Measurements from ENCODE around the gene ARMC6. TPM values are rescaled to one million over a fixed set of nuclear protein-coding genes. Genes with fewer than 3 reads are reported as not detected.
"Not testable (repeated sequence)": the region's sequence is repeated elsewhere in the genome, so short reads cannot be mapped to it uniquely, and the experiment has no call there.

ARMC6 gene
- total and polyA plus RNA-seq, 4 donors, result 8.8 to 13.2 (median 12.4) TPM

DNA sequence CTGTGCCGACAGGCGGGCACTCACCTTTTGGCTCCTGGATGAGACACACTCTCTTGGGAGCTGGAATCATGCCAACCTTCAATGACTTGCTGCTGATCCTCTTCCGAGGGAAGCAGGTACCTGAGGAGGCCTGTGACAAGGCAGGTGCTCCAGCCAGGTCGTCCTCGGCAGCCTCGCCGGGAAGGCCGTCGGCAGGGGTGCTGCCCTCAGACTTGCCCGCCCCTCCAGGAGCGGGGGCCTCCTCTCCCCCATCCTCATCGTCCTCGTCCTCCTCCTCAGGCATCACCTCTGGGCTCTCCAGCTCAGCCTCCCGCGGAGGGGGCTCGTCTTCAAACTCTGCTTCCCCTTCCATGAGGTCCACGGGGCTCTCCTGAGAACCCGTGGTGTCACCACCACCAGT, 29.3 kb upstream of the ARMC6 start:
- Histone ChIP-seq H3K4me1 (ENCODE audit: control insufficient read depth in 1 of 2, insufficient read depth in 2 of 2, low read length in 2 of 2) (no peaks in the 10 kb centered on the region), H3K27ac (ENCODE audit: low read depth in 1 of 2, low read length in 2 of 2) (no peak overlapping the region), H3K27me3 (ENCODE audit: control insufficient read depth in 1 of 2, insufficient read depth in 2 of 2, low read length in 1 of 2) (no peaks in the 10 kb centered on the region), H3K36me3 (ENCODE audit: control insufficient read depth in 1 of 2, insufficient read depth in 2 of 2, low read length in 1 of 2) (peaks cover 4 to 6% of the 10 kb centered on the region in 2 donors), H3K9me3 (ENCODE audit: control insufficient read depth, low read length) (no peaks in the 10 kb centered on the region), H3K4me3 (ENCODE audit: low read length in 2 of 2) (no peak overlapping the region)
- intact Hi-C loops (cut with DNase I), result no loop called here
- DNase-seq (peak in 1 of 2 donors; percentile 27), ATAC-seq (ENCODE audit: low FRiP score) (no peak)
- 90 to 92% methylated on average over 18 of the region's 18 CpGs for WGBS, 2 donors

- peaks cover 4 to 6% of the 10 kb centered on the region in 2 donors for H3K36me3 ChIP-seq (ENCODE audit: control insufficient read depth in 1 of 2, insufficient read depth in 2 of 2, low read length in 1 of 2)
- H3K4me3 ChIP-seq (ENCODE audit: low read length in 2 of 2), result no peak overlapping the region
- no peaks in the 10 kb centered on the region for H3K27me3 ChIP-seq (ENCODE audit: control insufficient read depth in 1 of 2, insufficient read depth in 2 of 2, low read length in 1 of 2)
- peak in 1 of 2 donors; percentile 35 for DNase-seq
- 36 to 46% methylated on average over 3 of the region's 3 CpGs for WGBS, 2 donors
- H3K9me3 ChIP-seq (ENCODE audit: control insufficient read depth, low read length), result no peaks in the 10 kb centered on the region
- no peak for ATAC-seq (ENCODE audit: low FRiP score)
- intact Hi-C loops (cut with DNase I), result no loop called here
- H3K27ac ChIP-seq (ENCODE audit: low read depth in 1 of 2, low read length in 2 of 2), result no peak overlapping the region
- no peaks in the 10 kb centered on the region for H3K4me1 ChIP-seq (ENCODE audit: control insufficient read depth in 1 of 2, insufficient read depth in 2 of 2, low read length in 2 of 2)
Measured at GRCh38 chr19:19006213-19006612, 27.2 kb upstream of the ARMC6 start.

DNA sequence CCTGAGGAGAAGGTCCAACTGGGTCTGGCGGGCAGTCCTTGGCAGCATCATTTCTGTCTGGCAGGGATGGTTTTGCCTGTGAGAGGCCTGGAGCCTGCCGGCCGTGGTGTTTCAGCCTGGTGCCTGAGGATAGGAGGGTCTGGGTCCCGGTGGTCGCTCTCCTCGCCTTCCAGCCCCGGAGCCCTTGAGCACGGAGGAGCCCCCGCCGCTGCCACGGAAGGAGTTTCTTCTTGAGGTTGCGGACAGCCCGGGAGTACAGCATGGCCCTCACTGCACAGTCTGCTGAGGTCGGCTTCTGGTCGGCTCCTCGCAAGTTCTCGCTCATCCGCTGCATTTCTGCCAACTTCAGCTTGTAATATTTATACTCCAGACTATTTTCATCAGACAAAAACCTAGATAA, 23.5 kb upstream of the ARMC6 start:
- H3K27me3 ChIP-seq (ENCODE audit: control insufficient read depth in 1 of 2, insufficient read depth in 2 of 2, low read length in 1 of 2), result no peaks in the 10 kb centered on the region
- 93 to 94% methylated on average over 18 of the region's 18 CpGs for WGBS, 2 donors
- peaks cover 9 to 11% of the 10 kb centered on the region in 2 donors for H3K36me3 ChIP-seq (ENCODE audit: control insufficient read depth in 1 of 2, insufficient read depth in 2 of 2, low read length in 1 of 2)
- H3K4me3 ChIP-seq (ENCODE audit: low read length in 2 of 2), result no peak overlapping the region
- H3K4me1 ChIP-seq (ENCODE audit: control insufficient read depth in 1 of 2, insufficient read depth in 2 of 2, low read length in 2 of 2), result no peaks in the 10 kb centered on the region
- H3K27ac ChIP-seq (ENCODE audit: low read depth in 1 of 2, low read length in 2 of 2), result no peak overlapping the region
- DNase-seq (peak in 1 of 2 donors; percentile 36), ATAC-seq (ENCODE audit: low FRiP score) (no peak)
- H3K9me3 ChIP-seq (ENCODE audit: control insufficient read depth, low read length), result no peaks in the 10 kb centered on the region
- intact Hi-C loops (cut with DNase I), result no loop called here

DNA sequence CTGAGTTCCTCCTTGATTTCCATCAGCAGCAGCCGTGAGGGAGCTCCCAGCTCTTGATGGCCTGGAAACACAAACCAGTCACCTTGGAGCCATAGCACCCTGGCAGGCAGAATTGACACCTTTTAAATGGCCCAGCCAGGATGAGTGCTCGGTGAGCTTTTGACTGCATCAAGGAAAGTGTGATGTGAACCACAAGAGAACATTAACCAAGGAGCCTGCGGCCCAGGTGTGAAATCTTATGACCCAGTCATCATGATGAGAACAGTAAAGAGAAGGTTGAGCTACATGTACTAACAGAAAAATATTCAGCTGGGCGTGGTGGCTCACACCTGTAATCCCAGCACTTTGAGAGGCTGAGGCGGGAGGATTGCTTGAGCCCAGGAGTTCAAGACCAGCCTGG, 22.9 kb upstream of the ARMC6 start:
- ATAC-seq (ENCODE audit: low FRiP score) (no peak), DNase-seq (peak in 1 of 2 donors; percentile 17)
- intact Hi-C loops (cut with DNase I), result no loop called here
- H3K27me3 ChIP-seq (ENCODE audit: control insufficient read depth in 1 of 2, insufficient read depth in 2 of 2, low read length in 1 of 2), result no peaks in the 10 kb centered on the region
- 93 to 95% methylated on average over 5 of the region's 5 CpGs for WGBS, 2 donors
- no peak overlapping the region for H3K27ac ChIP-seq (ENCODE audit: low read depth in 1 of 2, low read length in 2 of 2)
- H3K9me3 ChIP-seq (ENCODE audit: control insufficient read depth, low read length), result no peaks in the 10 kb centered on the region
- H3K36me3 ChIP-seq (ENCODE audit: control insufficient read depth in 1 of 2, insufficient read depth in 2 of 2, low read length in 1 of 2), result peaks cover 9 to 11% of the 10 kb centered on the region in 2 donors
- no peaks in the 10 kb centered on the region for H3K4me1 ChIP-seq (ENCODE audit: control insufficient read depth in 1 of 2, insufficient read depth in 2 of 2, low read length in 2 of 2)
- H3K4me3 ChIP-seq (ENCODE audit: low read length in 2 of 2), result no peak overlapping the region

- peaks cover 2% of the 10 kb centered on the region for H3K9me3 ChIP-seq (ENCODE audit: control insufficient read depth, low read length)
- H3K27me3 ChIP-seq (ENCODE audit: control insufficient read depth in 1 of 2, insufficient read depth in 2 of 2, low read length in 1 of 2), result no peaks in the 10 kb centered on the region
- H3K27ac ChIP-seq (ENCODE audit: low read depth in 1 of 2, low read length in 2 of 2), result no peak overlapping the region
- 24 to 29% methylated on average over 3 of the region's 3 CpGs for WGBS, 2 donors
- no peaks in the 10 kb centered on the region for H3K4me1 ChIP-seq (ENCODE audit: control insufficient read depth in 1 of 2, insufficient read depth in 2 of 2, low read length in 2 of 2)
- H3K4me3 ChIP-seq (ENCODE audit: low read length in 2 of 2), result no peak overlapping the region
- intact Hi-C loops (cut with DNase I), result no loop called here
- H3K36me3 ChIP-seq (ENCODE audit: control insufficient read depth in 1 of 2, insufficient read depth in 2 of 2, low read length in 1 of 2), result peaks cover 9 to 23% of the 10 kb centered on the region in 2 donors
- ATAC-seq (ENCODE audit: low FRiP score) (no peak), DNase-seq (no peak)
Measured at GRCh38 chr19:19021115-19021514, 12.3 kb upstream of the ARMC6 start.

GRCh38 chr19:19022380-19022961, 10.9 kb upstream of the ARMC6 start:
- Histone ChIP-seq H3K36me3 (ENCODE audit: control insufficient read depth in 1 of 2, insufficient read depth in 2 of 2, low read length in 1 of 2) (peaks cover 6 to 17% of the 10 kb centered on the region in 2 donors), H3K4me1 (ENCODE audit: control insufficient read depth in 1 of 2, insufficient read depth in 2 of 2, low read length in 2 of 2) (no peaks in the 10 kb centered on the region), H3K27ac (ENCODE audit: low read depth in 1 of 2, low read length in 2 of 2) (no peak overlapping the region), H3K27me3 (ENCODE audit: control insufficient read depth in 1 of 2, insufficient read depth in 2 of 2, low read length in 1 of 2) (no peaks in the 10 kb centered on the region), H3K9me3 (ENCODE audit: control insufficient read depth, low read length) (no peaks in the 10 kb centered on the region), H3K4me3 (ENCODE audit: low read length in 2 of 2) (no peak overlapping the region)
- no peak for ATAC-seq (ENCODE audit: low FRiP score)
- DNase-seq, result no peak
- intact Hi-C loops (cut with DNase I), result no loop called here
- WGBS, 2 donors, result 88% methylated on average over 4 of the region's 4 CpGs

DNA sequence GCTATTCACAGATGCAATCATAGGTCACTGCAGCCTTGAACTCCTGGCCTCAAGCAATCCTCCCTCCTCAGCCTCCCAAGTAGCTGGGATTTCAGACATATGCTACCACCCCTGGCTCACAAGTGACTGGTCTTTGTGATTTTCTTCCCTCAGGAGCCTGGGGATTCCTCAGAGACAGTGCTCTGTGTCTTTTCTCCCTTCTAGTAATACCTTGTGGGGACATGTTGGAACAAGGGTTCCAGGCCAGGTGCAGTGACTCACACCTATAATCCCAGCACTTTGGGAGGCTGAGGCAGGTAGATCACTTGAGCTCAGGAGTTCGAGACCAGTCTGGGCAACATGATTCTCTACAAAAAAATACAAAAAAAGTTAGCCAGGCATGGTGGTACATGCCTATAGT, 10.0 kb upstream of the ARMC6 start:
- intact Hi-C loops (cut with DNase I), result not testable (repeated sequence)

DNA sequence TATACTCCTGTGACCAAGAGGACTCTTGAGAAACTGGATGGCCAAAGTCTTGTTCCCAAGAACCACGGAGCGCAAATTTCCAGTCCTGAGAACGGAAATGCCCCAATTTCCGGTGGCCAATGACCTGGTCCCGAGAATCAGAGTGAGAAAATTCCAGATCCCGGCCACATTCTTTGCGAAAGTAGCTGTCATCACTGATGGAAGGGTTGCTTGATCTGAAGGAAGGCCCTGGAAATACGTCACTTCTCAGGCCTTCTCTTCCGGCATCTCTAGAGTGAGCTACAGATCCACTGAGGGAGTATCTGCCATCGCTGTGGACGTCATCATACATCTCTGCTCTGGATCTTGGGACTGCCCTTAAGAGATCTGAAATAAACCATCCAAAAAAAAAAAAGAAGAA, 7.5 kb upstream of the ARMC6 start:
- no peaks in the 10 kb centered on the region for H3K9me3 ChIP-seq (ENCODE audit: control insufficient read depth, low read length)
- 89 to 90% methylated on average over 11 of the region's 11 CpGs for WGBS, 2 donors
- no peak for DNase-seq
- no peak overlapping the region for H3K27ac ChIP-seq (ENCODE audit: low read depth in 1 of 2, low read length in 2 of 2)
- no peak overlapping the region for H3K4me3 ChIP-seq (ENCODE audit: low read length in 2 of 2)
- H3K27me3 ChIP-seq (ENCODE audit: control insufficient read depth in 1 of 2, insufficient read depth in 2 of 2, low read length in 1 of 2), result no peaks in the 10 kb centered on the region
- no peaks in the 10 kb centered on the region for H3K4me1 ChIP-seq (ENCODE audit: control insufficient read depth in 1 of 2, insufficient read depth in 2 of 2, low read length in 2 of 2)
- intact Hi-C loops (cut with DNase I), result no loop called here
- ATAC-seq (ENCODE audit: low FRiP score), result no peak
- H3K36me3 ChIP-seq (ENCODE audit: control insufficient read depth in 1 of 2, insufficient read depth in 2 of 2, low read length in 1 of 2), result peaks cover 6 to 11% of the 10 kb centered on the region in 2 donors

More for the DNA sequence above, 10.0 kb upstream of the ARMC6 start:
- WGBS, 2 donors, result 94 to 95% methylated on average over 1 of the region's 1 CpG
- H3K36me3 ChIP-seq (ENCODE audit: control insufficient read depth in 1 of 2, insufficient read depth in 2 of 2, low read length in 1 of 2), result peaks cover 6 to 15% of the 10 kb centered on the region in 2 donors
- H3K9me3 ChIP-seq (ENCODE audit: control insufficient read depth, low read length); H3K4me3 ChIP-seq (ENCODE audit: low read length in 2 of 2); ATAC-seq (ENCODE audit: low FRiP score); DNase-seq; H3K27ac ChIP-seq (ENCODE audit: low read depth in 1 of 2, low read length in 2 of 2); H3K4me1 ChIP-seq (ENCODE audit: control insufficient read depth in 1 of 2, insufficient read depth in 2 of 2, low read length in 2 of 2); H3K27me3 ChIP-seq (ENCODE audit: control insufficient read depth in 1 of 2, insufficient read depth in 2 of 2, low read length in 1 of 2): not testable (repeated sequence)

DNA sequence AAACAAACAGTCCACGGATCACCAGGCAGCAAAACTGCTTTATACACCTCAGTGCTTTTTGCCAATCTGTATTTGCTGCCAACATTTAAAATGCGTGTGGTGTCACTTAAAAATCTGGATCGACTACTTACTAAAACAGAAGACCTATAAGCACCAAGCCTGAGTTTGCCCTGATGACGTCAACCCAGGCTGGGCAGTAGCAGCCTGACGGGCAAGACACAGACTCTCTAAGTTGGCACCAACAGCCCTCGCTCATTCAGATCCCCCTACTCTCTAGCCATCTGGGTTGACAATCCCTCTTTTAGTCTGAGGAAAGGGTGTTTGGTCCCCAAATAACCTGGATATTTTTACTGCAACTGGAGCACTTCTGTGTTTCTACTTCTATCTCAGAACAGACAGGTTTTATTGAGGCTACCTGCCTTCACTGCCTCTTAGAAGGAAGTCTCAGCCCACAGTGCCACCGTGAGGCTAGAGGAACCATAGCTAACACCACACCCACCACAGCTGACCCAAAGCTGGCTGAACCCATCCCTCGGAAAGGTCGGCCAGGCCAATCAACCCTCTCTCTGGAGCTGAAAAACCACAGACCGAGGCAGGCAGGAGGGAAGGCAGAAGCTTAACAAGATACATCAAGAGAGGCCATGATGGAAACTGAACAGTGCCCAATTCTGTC, 7.0 kb upstream of the ARMC6 start:
- H3K27me3 ChIP-seq (ENCODE audit: control insufficient read depth in 1 of 2, insufficient read depth in 2 of 2, low read length in 1 of 2), result no peaks in the 10 kb centered on the region
- 64 to 67% methylated on average over 10 of the region's 10 CpGs for WGBS, 2 donors

More for the DNA sequence above, 7.0 kb upstream of the ARMC6 start:
- intact Hi-C loops (cut with DNase I), result no loop called here
- Histone ChIP-seq H3K9me3 (ENCODE audit: control insufficient read depth, low read length) (no peaks in the 10 kb centered on the region), H3K36me3 (ENCODE audit: control insufficient read depth in 1 of 2, insufficient read depth in 2 of 2, low read length in 1 of 2) (peaks cover 6 to 11% of the 10 kb centered on the region in 2 donors), H3K4me1 (ENCODE audit: control insufficient read depth in 1 of 2, insufficient read depth in 2 of 2, low read length in 2 of 2) (no peaks in the 10 kb centered on the region), H3K27ac (ENCODE audit: low read depth in 1 of 2, low read length in 2 of 2) (no peak overlapping the region), H3K4me3 (ENCODE audit: low read length in 2 of 2) (no peak overlapping the region)
- ATAC-seq (ENCODE audit: low FRiP score) (peak; percentile 52), DNase-seq (no peak)

Measured in aorta (tissue), 5 donors.